ENCODE measurements around the gene G0S2.

G0S2 gene

DNA sequence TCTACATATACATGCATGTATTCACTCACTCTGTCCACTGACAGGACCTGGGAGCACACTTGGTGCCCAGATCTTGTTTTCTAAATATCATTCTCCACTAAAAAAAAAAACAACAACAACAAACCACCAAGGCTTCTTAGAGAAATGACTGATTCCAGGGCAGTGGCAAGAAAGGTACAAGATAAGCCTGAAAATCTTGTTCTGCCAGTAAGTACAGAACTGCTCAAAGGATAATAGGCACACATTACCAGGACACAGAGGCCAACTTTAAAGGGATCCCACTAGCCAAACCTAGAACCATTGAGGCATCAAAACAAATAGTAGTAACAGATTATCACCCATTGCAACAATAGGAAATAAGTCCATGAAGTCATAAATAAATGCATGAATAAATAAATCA lies 40.1 kb downstream of the G0S2 start:
- H3K4me3 ChIP-seq (replicated peaks; ENCODE audit: low read depth, low read length), result no peak overlapping the region
- TF ChIP-seq, protein P1, sequence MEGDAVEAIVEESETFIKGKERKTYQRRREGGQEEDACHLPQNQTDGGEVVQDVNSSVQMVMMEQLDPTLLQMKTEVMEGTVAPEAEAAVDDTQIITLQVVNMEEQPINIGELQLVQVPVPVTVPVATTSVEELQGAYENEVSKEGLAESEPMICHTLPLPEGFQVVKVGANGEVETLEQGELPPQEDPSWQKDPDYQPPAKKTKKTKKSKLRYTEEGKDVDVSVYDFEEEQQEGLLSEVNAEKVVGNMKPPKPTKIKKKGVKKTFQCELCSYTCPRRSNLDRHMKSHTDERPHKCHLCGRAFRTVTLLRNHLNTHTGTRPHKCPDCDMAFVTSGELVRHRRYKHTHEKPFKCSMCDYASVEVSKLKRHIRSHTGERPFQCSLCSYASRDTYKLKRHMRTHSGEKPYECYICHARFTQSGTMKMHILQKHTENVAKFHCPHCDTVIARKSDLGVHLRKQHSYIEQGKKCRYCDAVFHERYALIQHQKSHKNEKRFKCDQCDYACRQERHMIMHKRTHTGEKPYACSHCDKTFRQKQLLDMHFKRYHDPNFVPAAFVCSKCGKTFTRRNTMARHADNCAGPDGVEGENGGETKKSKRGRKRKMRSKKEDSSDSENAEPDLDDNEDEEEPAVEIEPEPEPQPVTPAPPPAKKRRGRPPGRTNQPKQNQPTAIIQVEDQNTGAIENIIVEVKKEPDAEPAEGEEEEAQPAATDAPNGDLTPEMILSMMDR (IDR thresholded peaks at IDR 0.05; ENCODE audit: low read length, missing control alignments), result no peak
- DNase-seq (ENCODE audit: low read depth), result no peak

DNA sequence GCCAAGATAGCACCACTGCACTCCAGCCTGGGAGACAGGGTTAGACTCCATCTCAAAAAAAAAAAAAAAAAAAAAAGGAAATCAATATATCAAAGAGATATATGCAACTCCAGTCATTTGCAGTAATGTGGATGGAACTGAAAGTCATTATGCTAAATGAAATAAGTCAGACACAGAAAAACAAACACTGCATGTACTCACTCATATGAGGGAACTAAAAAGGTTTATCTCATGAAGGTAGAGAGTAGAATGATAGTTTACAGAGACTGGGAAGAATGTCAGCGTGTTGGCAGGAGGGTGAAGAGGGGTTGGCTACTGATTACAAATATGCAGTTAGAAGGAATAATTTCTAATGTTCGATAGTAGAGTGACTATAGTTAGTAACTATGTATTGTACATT lies 42.6 kb downstream of the G0S2 start:
- no peak for DNase-seq (ENCODE audit: low read depth)
- TF ChIP-seq, protein P1 (IDR thresholded peaks at IDR 0.05; ENCODE audit: low read length, missing control alignments), result no peak
- H3K4me3 ChIP-seq (replicated peaks; ENCODE audit: low read depth, low read length), result no peak overlapping the region

DNA sequence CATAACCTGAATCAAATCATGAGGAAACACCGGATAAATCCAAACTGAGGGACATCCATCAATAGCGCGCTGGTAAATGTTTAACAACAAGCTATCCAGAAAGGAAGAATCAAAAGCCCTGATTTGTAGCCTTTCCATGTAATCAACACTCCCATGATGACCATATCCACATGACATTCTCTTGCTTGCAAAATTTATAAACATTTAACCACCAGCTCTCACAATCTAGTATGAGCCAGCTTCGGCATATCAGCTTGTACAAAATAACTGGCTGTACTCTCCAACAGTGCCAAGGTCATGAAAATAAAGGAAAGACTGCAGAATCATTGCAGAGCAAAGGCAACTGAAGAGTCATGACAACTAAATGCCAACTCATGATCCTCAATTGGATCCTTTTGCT lies 45.1 kb downstream of the G0S2 start:
- DNase-seq (ENCODE audit: low read depth), result peak; percentile 40
- TF ChIP-seq, protein P1 (IDR thresholded peaks at IDR 0.05; ENCODE audit: low read length, missing control alignments), result no peak

DNA sequence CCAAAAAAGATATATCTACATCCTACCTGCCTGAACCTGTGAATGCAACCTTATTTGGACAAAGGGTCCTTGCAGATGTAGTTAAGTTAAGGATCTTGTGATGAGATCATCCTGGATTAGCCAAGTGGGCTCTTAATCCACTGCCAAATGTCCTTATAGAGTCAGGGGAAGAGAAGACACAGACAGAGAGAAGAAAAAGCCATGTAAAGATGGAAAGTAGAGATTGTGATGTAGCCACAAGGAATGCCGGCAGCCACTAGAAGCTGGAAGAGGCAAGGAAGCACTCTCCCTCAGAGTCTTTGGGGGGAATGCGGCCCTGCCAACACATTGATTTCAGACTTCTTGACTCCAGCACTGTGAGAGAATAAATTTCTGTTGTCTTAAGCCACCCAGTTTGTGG lies 45.6 kb downstream of the G0S2 start:
- no peak overlapping the region for H3K4me3 ChIP-seq (replicated peaks; ENCODE audit: low read depth, low read length)

More for the DNA sequence above, 45.1 kb downstream of the G0S2 start:
- no peak overlapping the region for H3K4me3 ChIP-seq (replicated peaks; ENCODE audit: low read depth, low read length)

DNA sequence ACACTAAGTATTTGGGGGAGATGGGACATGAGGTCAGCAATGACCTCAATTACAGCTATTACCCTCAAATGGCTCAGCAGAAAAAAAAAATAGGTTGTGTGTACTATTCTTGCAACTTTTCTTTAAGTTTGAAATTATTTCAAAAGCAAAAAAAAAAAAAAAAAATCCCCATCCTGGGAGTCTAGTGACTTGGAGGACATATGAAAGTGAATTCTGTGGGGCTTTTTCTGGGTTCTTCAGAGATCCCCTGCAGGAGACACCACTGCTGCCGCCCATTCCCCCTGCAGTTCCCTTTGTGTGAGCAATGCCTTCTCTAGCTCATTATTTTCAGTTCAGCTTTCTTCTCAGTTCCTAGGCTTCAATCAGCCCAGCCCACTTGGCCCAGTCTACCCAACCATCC lies 46.1 kb downstream of the G0S2 start:
- H3K4me3 ChIP-seq (replicated peaks; ENCODE audit: low read depth, low read length), result no peak overlapping the region
- no peak for DNase-seq (ENCODE audit: low read depth)
- TF ChIP-seq, protein P1 (IDR thresholded peaks at IDR 0.05; ENCODE audit: low read length, missing control alignments), result no peak

More for the DNA sequence above, 45.6 kb downstream of the G0S2 start:
- DNase-seq (ENCODE audit: low read depth), result no peak
- TF ChIP-seq, protein P1 (IDR thresholded peaks at IDR 0.05; ENCODE audit: low read length, missing control alignments), result no peak

DNA sequence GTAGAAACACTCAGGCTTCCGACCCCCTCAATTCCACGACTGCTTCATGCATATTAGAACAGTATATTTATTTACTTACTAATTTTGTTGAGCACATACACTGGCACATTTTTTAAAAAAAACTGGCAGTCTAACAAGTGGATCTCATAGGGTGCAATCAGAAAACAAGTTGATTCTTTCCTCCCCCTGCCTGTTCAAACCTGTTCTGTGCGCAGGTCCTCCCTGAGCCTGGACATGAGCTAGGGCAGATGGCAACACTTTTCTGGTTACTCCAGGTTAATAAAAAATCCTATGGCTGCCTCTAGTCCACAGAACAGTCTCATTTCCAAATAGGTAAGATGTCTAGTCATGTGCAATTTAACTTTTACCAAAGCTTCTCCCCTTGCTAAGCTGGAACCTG lies 48.1 kb downstream of the G0S2 start:
- TF ChIP-seq, protein P1 (IDR thresholded peaks at IDR 0.05; ENCODE audit: low read length, missing control alignments), result no peak
- no peak overlapping the region for H3K4me3 ChIP-seq (replicated peaks; ENCODE audit: low read depth, low read length)
- no peak for DNase-seq (ENCODE audit: low read depth)

Data from fibroblast of pulmonary artery (primary cell).